Mesothelial cell of epicardium (in vitro differentiated cells): ENCODE measurements around the gene SIL1. TPM values are rescaled to one million over a fixed set of nuclear protein-coding genes. Genes with fewer than 3 reads are reported as not detected.

Source experiments
- DNase-seq, 2 experiments: peaks; one replicate each; pipeline ENCODE4 v3.0.0; 2021; ENCODE audit warnings: low spot score in 2 of 2; ENCODE audit not compliant: unreplicated experiment in 2 of 2
- H3K27ac Mint-ChIP-seq: 2 replicates; pipeline ENCODE4 v1.8.0; 2021; ENCODE audit warnings: mixed read lengths
- H3K27me3 Mint-ChIP-seq: 2 replicates; pipeline ENCODE4 v1.8.0; 2021; ENCODE audit warnings: low read depth, mixed read lengths
- H3K36me3 Mint-ChIP-seq: 2 replicates; pipeline ENCODE4 v1.8.0; 2021; ENCODE audit warnings: mixed read lengths
- H3K4me1 Mint-ChIP-seq: 2 replicates; pipeline ENCODE4 v1.8.0; 2021; ENCODE audit warnings: mixed read lengths
- H3K4me3 Mint-ChIP-seq: 2 replicates; pipeline ENCODE4 v1.8.0; 2021; ENCODE audit warnings: mild to moderate bottlenecking, moderate library complexity, mixed read lengths
- H3K9me3 Mint-ChIP-seq: 2 replicates; pipeline ENCODE4 v1.8.0; 2021; ENCODE audit warnings: mixed read lengths
- total RNA-seq: library from RNA; stranded (reverse); gene quantifications from 3 replicates; pipeline ENCODE4 v1.2.1, GENCODE V29; 2021
- TF ChIP-seq, protein P1 (sequence below): fragments of 200-600 bp; sonication (generic); IDR thresholded peaks from one replicate; pipeline ENCODE4 v1.5.0; 2021; ENCODE audit warnings: antibody characterized with exemption; ENCODE audit not compliant: unreplicated experiment

The SIL1 gene
- total RNA-seq, 1 donor from 2014 or later, result 46.2 TPM

GRCh38 chr5:138968601-138969000 lies 229.6 kb downstream of the SIL1 start:
- no peak overlapping the region for H3K27ac Mint-ChIP-seq
- no peaks in the 10 kb centered on the region for H3K36me3 Mint-ChIP-seq
- no peaks in the 10 kb centered on the region for H3K27me3 Mint-ChIP-seq
- peaks cover 38% of the 10 kb centered on the region for H3K4me1 Mint-ChIP-seq
- no peak overlapping the region for H3K4me3 Mint-ChIP-seq
- TF ChIP-seq, protein P1, sequence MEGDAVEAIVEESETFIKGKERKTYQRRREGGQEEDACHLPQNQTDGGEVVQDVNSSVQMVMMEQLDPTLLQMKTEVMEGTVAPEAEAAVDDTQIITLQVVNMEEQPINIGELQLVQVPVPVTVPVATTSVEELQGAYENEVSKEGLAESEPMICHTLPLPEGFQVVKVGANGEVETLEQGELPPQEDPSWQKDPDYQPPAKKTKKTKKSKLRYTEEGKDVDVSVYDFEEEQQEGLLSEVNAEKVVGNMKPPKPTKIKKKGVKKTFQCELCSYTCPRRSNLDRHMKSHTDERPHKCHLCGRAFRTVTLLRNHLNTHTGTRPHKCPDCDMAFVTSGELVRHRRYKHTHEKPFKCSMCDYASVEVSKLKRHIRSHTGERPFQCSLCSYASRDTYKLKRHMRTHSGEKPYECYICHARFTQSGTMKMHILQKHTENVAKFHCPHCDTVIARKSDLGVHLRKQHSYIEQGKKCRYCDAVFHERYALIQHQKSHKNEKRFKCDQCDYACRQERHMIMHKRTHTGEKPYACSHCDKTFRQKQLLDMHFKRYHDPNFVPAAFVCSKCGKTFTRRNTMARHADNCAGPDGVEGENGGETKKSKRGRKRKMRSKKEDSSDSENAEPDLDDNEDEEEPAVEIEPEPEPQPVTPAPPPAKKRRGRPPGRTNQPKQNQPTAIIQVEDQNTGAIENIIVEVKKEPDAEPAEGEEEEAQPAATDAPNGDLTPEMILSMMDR, result no peak
- DNase-seq, result no peak
- H3K9me3 Mint-ChIP-seq, result no peaks in the 10 kb centered on the region

GRCh38 chr5:138967791-138968448 lies 230.2 kb downstream of the SIL1 start:
- Mint-ChIP-seq H3K27me3 (no peaks in the 10 kb centered on the region), H3K36me3 (no peaks in the 10 kb centered on the region), H3K9me3 (no peaks in the 10 kb centered on the region), H3K4me1 (peaks cover 44% of the 10 kb centered on the region), H3K4me3 (no peak overlapping the region), H3K27ac (no peak overlapping the region)
- DNase-seq, result no peak
- TF ChIP-seq, protein P1, result no peak

DNA sequence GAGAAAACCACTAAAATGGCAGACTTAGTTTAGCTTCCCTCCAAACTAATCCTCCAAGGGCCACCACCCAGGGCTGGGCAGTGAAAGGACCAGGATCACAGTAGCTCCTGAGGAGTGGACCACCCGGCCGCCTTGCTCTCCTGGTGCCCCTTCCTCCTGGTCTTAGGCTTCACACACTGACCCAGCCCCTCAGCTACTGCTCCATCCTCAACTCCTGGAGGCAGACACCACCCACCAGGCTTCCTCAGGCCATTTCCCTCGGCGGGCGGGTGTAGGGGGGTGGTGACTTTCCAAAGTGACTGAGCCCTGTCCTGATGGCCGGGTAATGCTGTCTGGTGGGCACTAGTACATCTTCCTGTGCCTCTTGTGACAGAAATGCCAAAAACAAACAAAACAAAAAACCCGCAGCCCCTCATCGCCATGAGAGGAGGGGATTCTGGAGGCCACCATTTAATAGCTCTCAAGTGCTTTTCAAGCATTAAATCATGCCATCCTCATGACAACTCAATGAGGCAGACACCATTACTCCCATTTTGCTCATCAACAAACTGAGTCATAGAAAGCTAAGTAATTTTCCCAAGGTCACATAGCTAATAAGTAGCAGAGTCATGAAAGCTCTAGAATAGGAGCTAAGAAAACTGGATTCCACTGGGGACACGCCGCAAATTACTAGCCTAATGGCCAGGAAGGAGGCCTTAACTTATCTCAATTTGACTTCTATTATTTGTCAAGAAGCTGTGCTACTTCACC lies 231.8 kb downstream of the SIL1 start:
- Mint-ChIP-seq H3K4me3 (no peak overlapping the region), H3K9me3 (no peaks in the 10 kb centered on the region), H3K27me3 (no peaks in the 10 kb centered on the region), H3K4me1 (peaks cover 53% of the 10 kb centered on the region), H3K27ac (no peak overlapping the region), H3K36me3 (no peaks in the 10 kb centered on the region)
- DNase-seq, result no peak
- TF ChIP-seq, protein P1, result no peak

DNA sequence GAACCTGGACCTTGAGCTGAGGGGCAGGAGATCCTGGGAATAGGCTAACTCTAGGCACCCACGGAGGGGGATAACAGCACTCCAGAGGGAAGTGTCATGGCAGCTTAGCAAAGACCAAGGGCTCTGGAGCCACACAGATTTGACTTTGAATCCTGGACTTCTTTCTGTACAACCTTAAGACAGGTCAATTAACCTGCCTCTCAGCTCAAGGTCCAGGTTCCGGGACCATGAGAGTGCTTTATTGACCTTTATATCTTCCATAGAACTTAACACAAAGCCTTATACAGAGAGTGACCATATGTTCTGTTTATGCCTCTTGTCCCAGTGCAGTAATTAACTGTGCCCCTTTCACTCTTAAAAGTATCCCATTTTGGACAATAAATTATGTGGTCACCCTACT lies 232.5 kb downstream of the SIL1 start:
- Mint-ChIP-seq H3K4me1 (peaks cover 60% of the 10 kb centered on the region), H3K36me3 (no peaks in the 10 kb centered on the region)
- TF ChIP-seq, protein P1, result no peak

DNA sequence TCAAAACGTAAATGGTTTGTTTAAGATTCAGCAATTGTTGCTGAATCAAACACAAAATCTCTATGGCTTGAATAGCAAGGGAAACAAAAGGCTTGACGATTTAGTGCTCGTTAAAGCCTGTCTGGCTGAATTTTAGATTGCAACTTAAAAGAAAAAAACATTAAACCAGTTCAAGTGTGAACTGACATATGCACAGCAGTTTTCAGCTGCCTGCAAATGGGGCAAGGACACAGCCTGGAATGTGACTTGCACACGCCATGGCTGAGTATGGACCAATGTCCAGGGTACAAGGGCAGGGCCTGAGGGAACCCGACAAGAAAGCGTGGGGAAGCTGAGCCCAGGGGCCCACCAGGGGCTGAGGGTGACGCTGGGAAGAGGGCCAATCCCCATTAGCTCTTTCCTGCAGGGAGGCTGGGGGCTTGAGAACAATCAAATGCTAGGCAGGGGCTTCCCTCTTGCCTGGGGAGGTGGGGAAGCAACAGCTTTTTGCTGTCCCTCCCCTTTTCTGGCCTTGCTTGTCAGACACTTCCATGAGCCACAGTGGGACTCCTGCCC lies 233.4 kb downstream of the SIL1 start:
- no peaks in the 10 kb centered on the region for H3K36me3 Mint-ChIP-seq
- peak overlapping the region; percentile 88 for H3K27ac Mint-ChIP-seq
- peaks cover 60% of the 10 kb centered on the region for H3K4me1 Mint-ChIP-seq
- TF ChIP-seq, protein P1, result no peak
- H3K4me3 Mint-ChIP-seq, result no peak overlapping the region
- DNase-seq, result no peak
- H3K27me3 Mint-ChIP-seq, result no peaks in the 10 kb centered on the region
- H3K9me3 Mint-ChIP-seq, result no peaks in the 10 kb centered on the region

More for the DNA sequence above, 232.5 kb downstream of the SIL1 start:
- Mint-ChIP-seq H3K27me3 (no peaks in the 10 kb centered on the region), H3K27ac (peak overlapping the region; percentile 88), H3K9me3 (no peaks in the 10 kb centered on the region), H3K4me3 (no peak overlapping the region)
- no peak for DNase-seq
